GM21528 (cell line): Measurements from ENCODE around the gene HOXD12.

Experiments
- ATAC-seq: cut with Tn5 transposase; IDR thresholded peaks from one replicate; pipeline ENCODE4 v1.9.1; 2021; ENCODE audit warnings: mild to moderate bottlenecking, moderate library complexity; ENCODE audit not compliant: unreplicated experiment, low FRiP score

Gene HOXD12

DNA sequence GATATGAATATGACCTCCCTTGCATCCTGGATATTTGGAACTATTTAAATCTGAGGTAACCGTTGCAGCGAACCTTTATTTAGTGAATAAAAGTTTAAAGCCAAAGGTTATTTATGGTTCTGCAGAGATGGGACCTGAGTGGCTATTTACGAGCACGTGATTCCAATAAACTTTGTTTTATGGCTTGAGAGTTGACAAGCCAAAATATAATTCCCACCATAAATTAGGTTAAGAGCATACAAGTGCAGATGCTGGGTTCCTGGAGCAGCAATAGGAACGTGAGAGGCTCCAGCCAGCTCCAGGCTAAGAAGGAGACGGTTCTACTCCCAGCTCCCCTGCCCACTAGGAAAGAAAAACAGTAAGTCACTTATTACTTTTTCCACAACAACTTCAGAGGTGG, 46.5 kb downstream of the HOXD12 start:
- no peak for ATAC-seq

DNA sequence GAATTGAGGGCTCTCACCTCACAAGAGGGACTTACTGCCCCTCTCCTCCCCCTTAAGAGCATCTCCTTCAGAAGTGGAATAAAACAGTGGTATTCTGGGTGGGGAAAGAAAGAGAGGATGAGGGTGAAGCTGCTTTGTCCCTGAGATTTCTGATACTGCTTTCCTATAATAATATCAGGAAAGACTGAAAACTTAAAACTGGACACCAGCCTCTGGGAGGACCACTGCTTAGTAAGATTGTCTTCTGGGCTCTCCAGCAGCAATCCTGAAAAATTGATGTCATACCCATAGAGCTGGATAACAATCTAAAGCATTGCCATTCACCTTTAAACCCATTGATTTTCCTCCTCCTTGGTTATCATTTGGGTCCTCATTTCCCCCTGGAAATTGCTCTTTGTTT, 47.0 kb downstream of the HOXD12 start:
- no peak for ATAC-seq

DNA sequence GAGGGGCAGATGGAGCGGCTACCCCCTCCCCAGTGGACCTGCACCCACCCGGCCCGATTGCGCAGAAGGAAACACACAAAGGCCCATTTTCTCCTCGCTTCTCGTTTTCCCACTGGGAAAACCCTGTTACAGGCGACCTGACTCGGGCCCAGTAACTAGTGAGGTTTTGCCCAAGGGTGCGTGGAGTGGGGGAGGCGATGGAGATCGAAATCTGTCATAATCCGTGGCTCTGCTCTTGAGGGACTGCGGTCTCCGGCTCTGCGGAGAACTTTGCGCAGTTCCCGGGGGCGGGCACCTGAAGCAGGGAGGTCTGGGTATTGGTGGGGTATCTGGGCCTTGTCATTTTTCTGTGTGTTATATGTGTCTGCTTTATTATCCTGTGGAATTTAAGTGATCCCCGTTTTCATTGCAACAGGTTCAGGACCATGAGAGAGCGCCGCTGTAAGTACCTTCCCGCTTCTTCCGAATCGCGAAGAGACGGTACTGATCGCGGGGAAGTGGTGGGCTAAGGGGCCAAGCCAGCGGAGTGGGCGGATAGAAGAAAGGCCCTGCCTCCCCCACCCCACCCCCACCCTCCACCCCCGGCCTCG, 47.7 kb downstream of the HOXD12 start:
- ATAC-seq: no peak

DNA sequence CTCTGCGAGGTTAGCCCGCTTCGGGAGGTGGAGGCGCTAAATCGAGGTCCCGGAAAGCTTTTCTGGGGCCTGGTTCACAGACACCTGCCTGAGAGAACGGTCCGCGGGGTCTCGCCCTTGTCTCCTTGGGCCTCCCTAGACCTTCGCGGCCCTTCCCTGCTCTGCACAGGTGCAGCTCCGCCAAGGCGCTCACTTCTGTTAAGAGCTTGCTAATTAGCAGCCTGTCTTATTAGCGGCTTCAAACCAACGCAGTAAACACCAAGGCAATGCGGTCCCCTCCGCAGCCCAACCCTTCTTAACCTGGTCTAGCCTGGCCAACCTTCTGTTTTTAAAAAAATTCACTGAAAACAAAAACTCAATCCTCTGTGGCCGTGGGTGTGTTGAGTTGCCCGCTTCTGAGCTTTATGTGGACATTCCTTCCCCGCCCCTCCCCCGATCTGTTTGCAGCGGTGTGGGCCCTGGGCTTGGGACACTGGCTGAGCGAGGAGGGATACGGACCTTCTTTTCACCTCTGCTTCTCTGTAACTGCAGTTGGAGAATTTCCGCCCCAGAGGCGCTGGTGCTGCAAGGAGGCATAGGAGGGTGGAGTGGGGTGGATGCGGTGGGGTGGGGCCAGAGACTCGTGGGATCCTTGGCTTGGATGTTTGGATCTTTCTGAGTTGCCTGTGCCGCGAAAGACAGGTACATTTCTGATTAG, 48.4 kb downstream of the HOXD12 start:
- ATAC-seq: no peak

DNA sequence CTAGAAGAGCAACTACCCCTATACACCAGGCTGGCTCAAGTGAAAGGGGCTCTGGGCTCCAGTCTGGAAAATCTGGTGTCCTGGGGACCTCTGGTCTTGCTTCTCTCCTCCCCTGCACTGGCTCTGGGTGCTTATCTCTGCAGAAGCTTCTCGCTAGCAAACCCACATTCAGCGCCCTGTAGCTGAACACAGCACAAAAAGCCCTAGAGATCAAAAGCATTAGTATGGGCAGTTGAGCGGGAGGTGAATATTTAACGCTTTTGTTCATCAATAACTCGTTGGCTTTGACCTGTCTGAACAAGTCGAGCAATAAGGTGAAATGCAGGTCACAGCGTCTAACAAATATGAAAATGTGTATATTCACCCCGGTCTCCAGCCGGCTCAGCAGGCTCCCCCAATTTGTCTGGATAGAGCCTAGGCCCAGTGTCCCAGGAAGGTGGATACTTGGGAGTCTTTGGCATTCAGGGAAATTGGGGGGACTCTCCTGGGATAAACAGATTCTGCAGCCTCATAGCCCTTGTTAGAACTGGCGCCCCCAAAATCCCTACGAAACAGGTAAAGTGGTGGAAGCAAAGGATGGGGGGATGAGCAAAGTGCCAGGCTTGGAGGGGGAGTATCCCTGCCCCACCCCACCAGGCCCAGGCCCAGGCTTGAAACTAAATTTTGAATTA, 49.3 kb downstream of the HOXD12 start:
- ATAC-seq: no peak

DNA sequence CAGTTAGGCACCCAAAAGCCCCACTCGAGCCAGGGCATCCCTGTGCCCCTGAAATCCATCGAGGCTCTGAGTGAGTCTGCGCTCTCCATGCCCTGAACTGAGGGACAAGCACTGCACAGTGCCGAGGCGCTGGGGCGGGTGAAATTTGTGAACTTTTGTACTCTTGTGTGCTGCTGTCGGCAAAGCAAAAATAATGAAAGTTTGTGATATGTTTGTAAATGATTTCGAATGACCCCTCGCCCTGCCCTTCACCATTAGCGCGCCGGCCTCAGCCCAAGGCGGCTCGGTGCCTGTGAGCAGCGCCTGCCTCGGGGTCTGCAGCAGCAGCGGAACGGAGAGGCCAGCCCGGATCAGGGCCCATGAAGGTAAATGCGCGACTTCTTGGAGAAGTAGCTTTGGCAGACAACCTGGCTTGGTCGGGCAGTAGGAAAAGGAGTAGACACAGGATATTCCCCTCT, 49.9 kb downstream of the HOXD12 start:
- no peak for ATAC-seq

DNA sequence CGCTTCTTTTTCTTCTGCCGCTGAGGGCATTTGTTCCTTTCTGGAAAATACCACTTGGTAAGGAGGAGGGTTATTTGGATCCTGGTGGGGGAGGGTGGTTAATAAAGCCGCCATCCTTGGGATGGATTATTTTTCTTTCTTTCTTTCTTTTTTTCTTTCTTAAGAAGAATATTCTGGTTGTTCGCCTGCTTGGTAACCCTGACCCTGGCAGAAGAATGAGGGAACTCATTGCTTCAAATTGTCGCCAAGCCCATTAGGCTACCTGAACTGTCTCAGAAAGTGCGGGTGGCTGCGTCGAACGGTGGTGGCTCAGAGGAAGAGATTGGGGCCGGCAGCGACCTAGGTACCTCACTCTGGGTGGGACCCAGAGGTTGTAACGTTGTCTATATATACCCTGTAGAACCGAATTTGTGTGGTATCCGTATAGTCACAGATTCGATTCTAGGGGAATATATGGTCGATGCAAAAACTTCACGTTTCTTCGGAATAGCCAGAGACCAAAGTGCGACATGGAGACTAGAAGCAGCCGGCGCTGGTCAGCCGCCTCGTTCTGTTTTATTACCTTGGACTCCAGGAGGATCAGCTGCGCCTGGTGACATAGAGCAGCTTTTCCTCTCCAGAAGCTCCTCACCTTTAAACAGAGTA, 50.5 kb downstream of the HOXD12 start:
- ATAC-seq: no peak

DNA sequence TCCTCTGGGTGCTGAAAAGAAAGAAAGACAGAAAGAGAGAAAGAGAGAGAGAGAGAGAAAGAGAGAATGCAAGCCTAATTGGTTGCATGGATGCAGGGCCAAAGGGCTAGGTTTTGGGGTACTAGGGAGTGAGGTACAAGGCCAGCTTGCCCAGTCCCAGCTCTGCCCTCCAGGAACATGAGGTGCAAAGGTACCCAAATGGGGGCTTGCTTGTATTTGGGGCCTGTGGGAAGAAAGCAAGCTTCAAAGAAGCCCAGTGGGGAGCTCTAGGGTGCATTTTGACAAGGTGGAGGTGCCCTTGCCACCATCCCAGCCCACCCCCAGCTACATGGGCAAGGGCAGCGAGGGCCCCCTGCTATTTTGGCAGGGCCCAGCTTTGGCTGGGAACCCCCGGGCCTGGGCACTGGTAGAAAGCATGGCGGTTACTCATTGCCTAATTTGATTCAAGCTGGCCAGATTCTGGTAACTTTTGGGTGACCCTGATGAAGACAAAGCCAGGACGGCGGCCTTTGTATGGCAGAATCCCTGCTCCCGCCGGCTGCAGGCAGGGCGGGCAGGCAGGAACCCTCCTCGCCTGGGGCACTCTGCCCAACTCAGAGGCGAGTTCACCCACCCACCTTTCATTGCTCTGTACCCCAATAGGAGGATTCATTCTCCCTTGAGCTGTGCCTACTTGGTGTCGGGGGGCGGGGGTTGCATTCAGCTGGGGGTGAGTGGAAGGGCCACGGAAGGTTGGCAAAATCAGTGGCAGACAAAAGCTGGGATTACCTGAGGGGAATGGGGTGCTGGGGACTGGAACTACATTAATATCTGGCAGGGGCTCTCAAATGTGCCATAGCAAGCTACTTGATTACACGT, 51.2 kb downstream of the HOXD12 start:
- no peak for ATAC-seq

DNA sequence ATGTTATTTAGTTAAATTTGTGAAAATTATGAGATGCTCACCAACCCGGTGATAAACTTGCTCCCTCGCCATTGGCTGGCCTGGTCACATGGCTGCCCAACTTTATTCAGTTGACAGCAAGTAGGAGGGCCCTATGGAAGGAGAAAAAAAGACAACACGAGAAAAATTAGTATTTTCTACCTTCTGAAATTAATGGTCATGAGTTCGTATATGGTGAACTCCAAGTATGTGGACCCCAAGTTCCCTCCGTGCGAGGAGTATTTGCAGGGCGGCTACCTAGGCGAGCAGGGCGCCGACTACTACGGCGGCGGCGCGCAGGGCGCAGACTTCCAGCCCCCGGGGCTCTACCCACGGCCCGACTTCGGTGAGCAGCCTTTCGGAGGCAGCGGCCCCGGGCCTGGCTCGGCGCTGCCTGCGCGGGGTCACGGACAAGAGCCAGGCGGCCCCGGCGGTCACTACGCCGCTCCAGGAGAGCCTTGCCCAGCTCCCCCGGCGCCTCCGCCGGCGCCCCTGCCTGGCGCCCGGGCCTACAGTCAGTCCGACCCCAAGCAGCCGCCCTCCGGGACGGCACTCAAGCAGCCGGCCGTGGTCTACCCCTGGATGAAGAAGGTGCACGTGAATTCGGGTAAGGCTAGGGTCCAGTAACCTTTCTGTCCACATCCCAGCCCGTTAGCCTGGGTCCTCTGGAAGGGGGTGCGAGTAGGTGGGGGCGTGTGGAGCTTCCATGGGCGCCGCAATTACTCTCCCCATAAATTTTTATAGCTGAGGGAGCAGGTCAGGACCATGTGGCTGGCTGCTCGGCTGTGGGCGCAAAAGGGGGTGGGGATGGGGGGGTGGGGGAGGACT, 52.1 kb downstream of the HOXD12 start, which contains the start of gene HOXD4:
Gene HOXD4, plus strand, starts transcription at position 109 of the 846 bp plus-strand sequence. Its CDS starts 84 bp downstream, at position 193.
- ATAC-seq: no peak
